HG03108 (cell line): ENCODE data around the gene NT5C1A.

Experiments
- ATAC-seq: cut with Tn5 transposase; IDR thresholded peaks from one replicate; pipeline ENCODE4 v1.9.1; 2021; ENCODE audit warnings: moderate library complexity; ENCODE audit not compliant: unreplicated experiment

NT5C1A gene

GRCh38 chr1:39663559-39663958 is 8.3 kb downstream of the NT5C1A start:
- ATAC-seq, result no peak

DNA sequence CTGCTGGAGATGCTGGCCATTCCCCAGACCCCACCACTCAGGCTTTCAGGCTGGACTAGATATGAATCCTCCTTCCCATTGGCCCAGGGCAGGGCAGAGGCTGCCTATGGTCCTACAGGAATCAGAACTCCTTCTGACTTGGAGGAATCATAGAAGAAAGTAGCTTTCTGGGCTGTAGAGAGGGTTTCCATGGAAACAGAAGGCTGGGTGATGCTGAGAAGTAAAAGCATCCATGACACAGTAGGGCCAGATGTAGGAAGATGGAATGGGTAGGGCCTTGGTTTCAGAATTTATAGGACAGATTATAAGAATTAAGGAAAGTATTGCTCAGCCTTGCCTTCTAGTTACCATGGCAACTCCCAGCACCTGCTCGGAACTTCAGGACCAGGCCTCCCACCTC is 9.0 kb downstream of the NT5C1A start:
- ATAC-seq, result no peak

- no peak for ATAC-seq
These were observed 12.4 kb downstream of the NT5C1A start for GRCh38 chr1:39659538-39659937.

DNA sequence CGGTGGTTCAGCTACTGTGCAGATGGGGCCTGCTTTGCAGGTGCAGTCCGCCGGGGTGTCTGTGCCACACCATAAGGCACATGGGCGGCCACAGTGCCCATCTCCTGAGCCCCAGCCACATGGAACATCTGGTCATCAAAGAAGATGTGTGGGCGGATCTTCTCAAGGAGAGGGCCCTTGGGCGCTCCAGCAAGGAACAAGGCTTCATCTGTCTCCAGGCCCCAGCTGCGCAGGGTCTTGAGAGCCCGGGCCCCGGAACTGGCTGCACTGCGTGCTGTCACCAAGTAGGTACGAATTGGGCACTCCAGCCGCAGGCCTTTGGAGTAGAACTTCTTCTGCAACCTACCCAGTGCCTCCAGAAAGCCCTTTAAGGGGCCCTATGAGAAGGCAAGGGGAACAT is 12.8 kb downstream of the NT5C1A start:
- no peak for ATAC-seq

DNA sequence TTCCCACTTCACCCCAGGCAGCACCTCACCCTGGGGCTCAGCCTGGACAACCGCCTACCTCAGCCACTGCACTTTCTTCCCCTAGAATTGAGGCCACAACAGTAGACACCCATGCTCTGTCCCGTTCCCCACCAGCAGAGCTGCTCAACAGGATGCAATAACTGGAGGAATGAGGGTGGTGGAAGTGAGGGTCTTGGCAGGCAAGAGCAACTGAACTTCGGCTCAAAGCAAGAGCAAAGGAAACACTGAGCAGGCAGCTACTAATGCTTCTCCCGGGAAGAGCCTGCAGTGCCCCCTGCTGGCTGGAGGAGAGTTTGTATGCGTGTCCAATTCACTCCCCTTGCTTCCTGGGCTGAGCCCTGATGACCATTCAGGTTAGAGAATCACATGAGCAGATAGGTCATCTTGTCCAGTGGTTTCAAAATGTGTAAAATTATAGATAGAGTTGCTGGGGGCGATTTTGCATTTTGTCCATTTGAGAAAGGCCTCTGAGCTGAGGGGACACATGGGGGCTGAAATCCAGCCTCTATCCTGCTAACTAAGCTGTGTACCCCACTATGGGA is 13.9 kb downstream of the NT5C1A start:
- no peak for ATAC-seq

DNA sequence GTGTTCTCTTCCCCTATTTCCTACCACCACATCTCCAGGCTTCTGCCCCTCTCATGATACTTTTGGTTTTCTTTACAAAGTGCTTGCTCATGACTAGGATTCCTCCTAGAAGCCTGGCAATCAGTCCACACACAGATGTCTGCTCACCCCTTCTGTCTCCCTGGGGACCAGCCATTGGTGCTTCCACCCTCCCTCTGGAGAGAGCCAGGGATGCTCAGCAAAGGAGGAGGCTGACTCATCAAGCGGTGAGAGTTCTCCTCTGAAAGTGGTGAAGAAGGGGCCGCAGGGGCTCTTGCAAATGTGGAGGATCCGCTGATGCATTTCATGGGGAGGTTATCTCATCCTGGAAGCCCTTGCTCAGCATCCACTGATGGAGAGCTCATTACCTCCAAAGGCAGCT is 14.5 kb downstream of the NT5C1A start:
- ATAC-seq, result no peak

DNA sequence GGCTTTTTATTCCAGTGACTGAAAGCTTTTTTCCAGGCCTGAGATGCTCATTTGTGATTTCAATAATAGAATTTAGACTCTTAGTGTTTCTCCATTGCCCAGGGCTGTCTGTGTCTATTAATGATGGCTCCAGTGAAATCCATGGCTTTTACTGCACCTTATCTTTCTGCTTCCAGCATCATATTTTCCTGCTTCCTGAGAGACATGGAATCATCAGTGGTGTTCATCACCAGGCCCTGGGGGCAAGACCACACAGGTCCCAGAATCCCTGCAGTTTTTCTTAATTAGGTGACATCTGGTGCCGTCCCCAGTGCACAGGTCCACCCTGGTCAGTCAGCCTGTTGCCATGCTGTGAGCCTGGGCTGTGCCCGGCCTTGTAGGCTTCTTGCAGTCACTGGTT is 15.5 kb downstream of the NT5C1A start:
- no peak for ATAC-seq

DNA sequence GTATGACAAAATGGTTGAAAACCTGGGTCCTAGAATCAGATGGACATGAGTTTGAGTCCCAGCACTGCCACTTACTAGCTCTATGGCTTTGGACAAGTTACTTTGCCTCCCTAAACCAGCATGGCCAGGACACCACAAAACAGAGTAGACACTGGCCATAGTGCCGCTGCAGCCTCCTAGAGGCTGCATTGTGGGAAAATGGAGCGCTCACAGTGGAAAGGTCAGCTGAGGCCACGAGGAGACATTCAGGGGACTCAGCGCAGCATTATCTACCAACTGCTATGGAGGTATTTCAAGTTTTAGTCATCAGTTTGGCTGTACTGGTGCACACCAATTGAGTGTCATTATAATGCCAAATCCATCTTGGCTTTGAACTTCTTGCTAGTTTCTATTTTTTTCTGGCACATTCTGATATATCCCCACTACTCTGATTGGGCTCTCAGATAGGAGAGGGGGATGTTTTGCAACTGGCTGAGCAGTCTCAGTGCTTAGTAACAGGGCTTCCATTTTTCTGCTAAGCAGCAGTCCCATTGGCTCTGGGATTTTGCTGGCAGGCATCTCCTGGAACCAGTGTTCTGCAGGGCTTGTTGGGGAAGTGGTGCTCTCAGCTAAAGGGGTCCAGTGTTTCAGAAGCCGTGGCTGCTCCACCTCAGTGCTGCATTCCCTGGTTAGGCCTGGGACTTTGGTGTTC is 16.2 kb downstream of the NT5C1A start:
- no peak for ATAC-seq

- no peak for ATAC-seq
These were observed 17.6 kb downstream of the NT5C1A start for GRCh38 chr1:39654291-39654690.

DNA sequence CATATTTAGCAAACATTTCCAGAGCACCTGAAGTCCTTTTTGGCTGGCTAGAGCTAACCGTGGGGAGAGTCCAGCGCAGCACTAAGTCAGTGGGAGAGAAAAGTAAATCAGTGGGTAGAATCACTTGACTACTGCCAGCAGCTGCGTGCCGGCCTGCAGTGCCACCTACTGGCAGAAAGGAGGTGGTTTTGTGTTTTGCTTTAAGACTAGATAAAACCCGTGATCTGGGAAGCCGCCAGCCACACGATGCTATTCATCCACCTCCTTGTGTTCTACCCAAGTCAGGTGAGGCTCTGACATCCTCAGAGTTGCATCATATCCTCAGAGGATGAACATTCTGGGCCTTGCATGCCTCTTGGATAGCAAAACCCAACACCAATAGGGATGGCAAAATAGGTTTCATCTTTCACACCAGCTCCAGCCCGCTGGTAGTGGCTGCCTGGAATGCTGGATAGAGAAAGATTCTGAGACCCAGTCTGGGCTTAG is 18.3 kb downstream of the NT5C1A start:
- ATAC-seq, result no peak

DNA sequence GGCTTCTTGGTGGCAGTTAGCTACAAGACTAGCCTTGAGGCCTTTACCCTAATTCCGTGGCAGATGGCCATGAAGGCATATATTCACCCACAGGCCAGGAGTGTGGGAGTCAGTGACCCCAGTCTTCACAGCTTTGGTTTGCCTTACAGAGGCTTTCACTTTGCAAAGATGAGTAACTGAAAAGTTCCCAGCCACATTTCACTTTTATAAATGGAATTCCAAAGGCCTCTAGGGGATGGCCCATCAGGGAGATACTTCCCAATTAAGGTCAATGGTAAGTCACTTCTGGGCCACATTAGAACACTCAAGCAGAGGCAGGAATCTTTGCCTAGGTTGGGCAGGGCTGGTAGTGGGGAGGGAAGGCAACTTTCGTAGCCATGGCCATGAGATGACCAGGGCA is 19.4 kb downstream of the NT5C1A start:
- no peak for ATAC-seq

- ATAC-seq, result no peak
These were observed 19.8 kb downstream of the NT5C1A start for GRCh38 chr1:39652105-39652504.

- ATAC-seq, result no peak
These were observed 21.5 kb downstream of the NT5C1A start for GRCh38 chr1:39650431-39650830.

DNA sequence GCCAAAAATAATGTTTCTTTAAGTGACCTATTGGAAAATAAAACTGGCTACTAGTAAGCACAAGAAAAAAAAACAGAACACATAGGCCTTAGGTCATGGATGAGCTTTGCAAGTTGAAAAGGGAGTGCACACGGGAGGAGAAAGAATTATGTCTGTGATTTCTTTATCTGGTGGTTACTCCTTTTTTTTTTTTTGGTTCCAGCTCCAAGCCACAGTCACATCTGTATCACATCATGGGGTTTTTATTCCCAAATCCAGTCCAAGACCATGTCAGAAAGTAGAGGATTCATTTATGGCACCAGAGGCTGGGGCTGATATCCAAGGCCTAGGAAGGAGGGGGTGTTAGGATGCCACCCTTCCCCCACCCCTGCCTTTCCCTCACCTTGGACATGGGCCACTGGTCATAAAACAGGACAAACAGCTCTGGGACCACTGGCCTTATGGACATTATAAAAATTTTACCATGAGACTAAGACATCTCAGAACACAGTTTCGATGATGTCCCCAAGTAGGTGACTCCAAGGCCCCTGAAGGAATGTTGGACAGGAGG is 22.2 kb downstream of the NT5C1A start:
- no peak for ATAC-seq

GRCh38 chr1:39648496-39648895 is 23.4 kb downstream of the NT5C1A start:
- no peak for ATAC-seq

GRCh38 chr1:39647247-39647646 is 24.7 kb downstream of the NT5C1A start:
- no peak for ATAC-seq

DNA sequence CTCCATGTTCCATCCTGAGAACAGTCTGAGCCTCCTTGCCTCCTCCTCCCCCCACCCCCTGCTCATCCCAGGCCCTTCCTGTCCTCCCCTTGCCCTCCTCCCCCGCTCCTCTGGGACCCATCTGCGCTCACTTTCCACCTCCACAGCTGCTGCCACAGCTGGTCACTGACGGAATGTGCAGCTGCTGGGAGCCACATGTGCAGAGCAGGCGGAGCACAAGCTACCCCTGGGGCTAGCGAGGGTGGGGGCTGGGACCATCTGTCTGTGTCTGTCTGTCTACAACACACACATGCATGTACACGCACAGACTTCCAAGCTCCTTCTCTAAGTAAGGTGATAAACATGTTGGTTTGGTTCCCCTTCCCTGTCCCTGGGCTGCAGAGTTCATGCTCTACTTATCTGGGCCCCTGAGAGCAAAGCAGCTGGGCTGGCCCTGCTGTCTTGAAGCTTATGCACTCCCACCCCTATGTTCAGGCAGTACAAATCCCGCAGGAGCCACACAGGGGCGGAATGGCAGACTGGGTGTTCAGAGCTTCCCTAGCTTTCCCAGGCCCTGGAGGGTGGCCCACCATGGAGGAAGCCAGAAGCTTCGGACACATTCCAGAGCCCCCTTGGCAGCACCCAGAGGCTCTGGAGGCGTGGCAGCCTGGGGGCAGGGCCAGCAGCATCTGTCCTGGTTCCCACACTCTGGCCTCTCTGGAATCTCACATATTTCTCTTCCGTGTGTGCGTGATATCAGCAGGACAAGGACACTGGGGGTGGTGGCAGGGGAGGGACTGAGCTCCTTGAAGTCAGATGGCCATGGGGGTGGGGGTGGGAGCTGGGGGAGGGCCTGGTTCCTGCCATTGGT is 25.4 kb downstream of the NT5C1A start:
- ATAC-seq, result no peak

- no peak for ATAC-seq
These were observed 26.4 kb downstream of the NT5C1A start for GRCh38 chr1:39645411-39646043.

DNA sequence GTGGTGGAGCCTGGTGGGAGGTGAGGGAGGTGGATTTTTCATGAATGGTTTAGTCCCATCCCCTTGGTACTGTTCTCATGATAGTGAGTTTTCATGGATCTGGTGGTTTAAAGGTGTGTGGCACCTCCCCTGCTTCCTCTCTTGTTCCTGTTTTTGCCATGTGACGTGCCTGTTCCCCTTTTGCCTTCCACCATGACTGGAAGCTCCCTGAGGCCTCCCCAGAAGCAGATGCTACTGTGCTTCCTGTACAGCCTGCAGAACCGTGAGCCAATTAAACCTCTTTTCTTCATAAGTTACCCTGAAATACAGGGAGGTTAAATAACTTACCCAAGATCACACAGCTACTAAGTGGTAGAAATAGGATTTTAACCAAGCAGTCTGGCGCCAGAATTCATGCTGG is 28.2 kb downstream of the NT5C1A start:
- no peak for ATAC-seq

GRCh38 chr1:39642796-39643195 is 29.1 kb downstream of the NT5C1A start:
- ATAC-seq, result no peak

GRCh38 chr1:39640861-39641260 is 31.0 kb downstream of the NT5C1A start:
- ATAC-seq, result no peak
